ENCODE results near the gene KCNMA1.

The KCNMA1 gene

GRCh38 chr10:77299320-77299719 lies 338.3 kb downstream of the KCNMA1 start:
- no peak overlapping the region for H3K4me3 ChIP-seq (ENCODE audit: low read depth, low read length)
- no peak for TF ChIP-seq CTCF (IDR thresholded peaks at IDR 0.05; ENCODE audit: low read depth, low read length)
- DNase-seq (ENCODE audit: low read depth, low spot score), result no peak
- in situ Hi-C loops (cut with HindIII; ENCODE audit: low sequenced_read_pairs), result no loop called here

- no peak for TF ChIP-seq CTCF (IDR thresholded peaks at IDR 0.05; ENCODE audit: low read depth, low read length)
Observed at GRCh38 chr10:77297393-77297739, 340.2 kb downstream of the KCNMA1 start.

DNA sequence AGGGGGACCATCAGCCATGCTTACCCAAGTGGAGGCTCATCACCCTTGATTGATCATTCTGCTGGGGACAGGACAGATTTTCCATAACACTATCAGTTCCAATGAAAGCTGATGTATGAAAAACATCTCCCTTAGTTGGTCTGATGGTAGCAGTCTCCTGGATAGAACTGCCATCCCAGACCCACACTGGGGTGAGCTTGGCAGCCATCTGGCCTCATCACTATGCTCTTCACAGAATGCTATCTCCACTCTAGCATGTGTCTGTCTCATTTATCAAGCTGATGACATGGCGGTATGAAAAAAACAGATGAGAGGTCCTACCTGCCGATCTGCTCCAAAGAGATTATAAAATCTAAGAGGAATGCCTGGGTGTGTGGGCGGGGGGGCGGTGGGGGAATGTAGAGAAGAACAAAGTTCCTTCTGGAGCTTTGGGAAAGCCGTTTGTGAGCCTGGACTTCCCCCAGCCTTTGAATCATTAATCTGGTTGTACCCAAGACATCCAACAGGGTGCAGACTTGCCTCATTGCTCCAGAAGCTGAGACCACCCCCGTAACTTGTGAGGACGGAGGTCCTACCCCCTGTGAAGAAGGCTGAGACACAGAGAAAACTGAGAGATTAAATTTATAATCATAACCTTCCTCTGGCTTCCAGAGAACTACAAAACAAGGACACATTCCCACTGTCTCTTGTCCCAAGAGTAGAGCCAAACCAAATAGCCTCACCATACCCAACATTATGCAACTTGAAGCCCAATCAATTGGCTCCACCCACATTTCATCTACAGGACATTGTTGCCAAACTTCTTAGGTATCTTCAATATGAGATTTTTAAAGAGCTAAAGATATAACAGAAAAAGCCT lies 340.8 kb downstream of the KCNMA1 start:
- TF ChIP-seq CTCF (IDR thresholded peaks at IDR 0.05; ENCODE audit: low read depth, low read length), result no peak
- no peak for DNase-seq (ENCODE audit: low read depth, low spot score)
- in situ Hi-C loops (cut with HindIII; ENCODE audit: low sequenced_read_pairs), result no loop called here
- H3K4me3 ChIP-seq (ENCODE audit: low read depth, low read length), result no peak overlapping the region

More at GRCh38 chr10:77297393-77297739, 340.2 kb downstream of the KCNMA1 start:
- DNase-seq (ENCODE audit: low read depth, low spot score), result peak; percentile 63
- H3K4me3 ChIP-seq (ENCODE audit: low read depth, low read length), result no peak overlapping the region
- in situ Hi-C loops (cut with HindIII; ENCODE audit: low sequenced_read_pairs), result no loop called here

GRCh38 chr10:77293773-77294172 lies 343.8 kb downstream of the KCNMA1 start:
- no peak for DNase-seq (ENCODE audit: low read depth, low spot score)
- in situ Hi-C loops (cut with HindIII; ENCODE audit: low sequenced_read_pairs), result no loop called here
- no peak for TF ChIP-seq CTCF (IDR thresholded peaks at IDR 0.05; ENCODE audit: low read depth, low read length)

GRCh38 chr10:77293347-77293746 lies 344.3 kb downstream of the KCNMA1 start:
- no peak for TF ChIP-seq CTCF (IDR thresholded peaks at IDR 0.05; ENCODE audit: low read depth, low read length)
- no peak overlapping the region for H3K4me3 ChIP-seq (ENCODE audit: low read depth, low read length)
- in situ Hi-C loops (cut with HindIII; ENCODE audit: low sequenced_read_pairs), result no loop called here
- no peak for DNase-seq (ENCODE audit: low read depth, low spot score)

More at GRCh38 chr10:77293773-77294172, 343.8 kb downstream of the KCNMA1 start:
- H3K4me3 ChIP-seq (ENCODE audit: low read depth, low read length), result no peak overlapping the region

DNA sequence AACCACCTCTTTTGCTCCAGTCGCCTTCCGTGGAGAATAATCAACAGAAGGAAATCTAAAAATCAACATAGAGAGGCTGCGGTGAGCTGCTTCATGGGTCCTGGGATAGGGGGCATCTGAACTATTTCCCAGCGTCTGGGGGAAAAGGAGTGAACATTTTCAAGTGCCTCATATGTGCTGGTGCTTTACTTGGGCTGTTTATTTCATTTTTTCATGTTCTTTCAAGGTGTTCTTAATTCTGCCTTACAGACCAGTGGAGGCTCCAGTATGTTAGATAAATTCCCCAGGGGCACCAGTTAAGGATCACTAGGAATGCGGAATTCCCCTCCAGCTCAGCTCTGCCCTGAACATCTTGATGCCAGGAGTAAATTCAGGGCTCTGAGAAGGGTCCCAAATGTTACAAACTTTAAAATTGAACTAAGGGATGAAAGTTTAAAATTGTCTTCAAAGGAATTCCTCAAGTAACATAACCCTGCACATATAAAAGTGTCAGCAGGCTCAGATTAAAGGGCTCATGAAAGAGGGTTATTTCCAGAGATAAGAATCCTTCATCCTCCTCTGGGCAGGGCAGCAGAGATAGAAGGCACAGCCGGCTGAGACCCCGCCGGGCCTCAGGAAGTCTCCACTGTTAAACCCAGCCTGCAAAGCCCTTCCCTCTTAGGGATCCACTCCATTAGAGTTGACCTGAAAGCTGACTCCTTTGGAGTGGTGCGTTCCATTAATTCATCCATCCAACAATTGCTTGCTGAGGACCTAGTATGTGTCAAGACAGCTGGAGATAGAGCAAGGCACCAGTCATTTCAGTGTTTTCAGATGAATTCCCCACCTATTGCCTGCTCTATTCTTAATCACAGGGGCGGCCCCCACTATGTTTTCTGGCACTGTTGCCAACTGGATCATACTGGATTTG lies 345.8 kb downstream of the KCNMA1 start:
- TF ChIP-seq CTCF (IDR thresholded peaks at IDR 0.05; ENCODE audit: low read depth, low read length), result no peak
- no peak for DNase-seq (ENCODE audit: low read depth, low spot score)
- H3K4me3 ChIP-seq (ENCODE audit: low read depth, low read length), result no peak overlapping the region
- in situ Hi-C loops (cut with HindIII; ENCODE audit: low sequenced_read_pairs), result no loop called here
